Measurements from ENCODE around the gene TNS4.

Gene TNS4

DNA sequence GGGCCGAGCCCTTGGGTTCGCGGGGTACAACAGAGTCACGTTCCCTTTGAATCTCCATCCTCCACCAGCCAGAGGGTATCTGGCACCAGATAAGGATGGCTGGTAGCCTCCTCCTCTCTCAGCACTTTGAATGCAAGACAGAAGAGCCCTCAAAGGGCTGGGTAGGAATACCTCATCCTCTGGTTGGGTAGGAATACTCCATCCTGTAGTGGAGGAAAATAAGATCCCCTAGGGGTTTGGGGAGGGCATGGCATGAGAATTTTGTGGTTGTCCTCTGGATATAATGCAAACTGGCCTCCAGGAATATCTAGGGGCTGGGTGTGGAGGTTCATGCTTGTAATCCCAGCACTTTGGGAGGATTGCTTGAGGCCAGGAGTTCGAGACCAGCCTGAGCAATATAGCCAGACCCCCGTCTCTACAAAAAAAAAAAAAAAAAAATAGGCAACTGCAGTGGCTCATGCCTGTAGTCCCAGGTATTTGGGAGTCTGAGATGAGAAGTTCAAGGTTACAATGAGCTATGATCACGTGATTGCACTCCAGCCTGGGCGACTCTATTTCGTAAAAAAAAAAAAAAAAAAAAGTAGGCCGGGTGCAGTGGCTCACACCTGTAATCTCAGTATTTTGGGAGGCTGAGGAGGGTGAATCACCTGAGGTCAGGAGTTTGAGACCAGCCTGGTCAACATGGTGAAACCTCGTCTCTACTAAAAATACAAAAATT, 55.5 kb downstream of the TNS4 start:
- in situ Hi-C loops (cut with MboI; ENCODE audit: low sequenced_read_pairs), result no loop called here

DNA sequence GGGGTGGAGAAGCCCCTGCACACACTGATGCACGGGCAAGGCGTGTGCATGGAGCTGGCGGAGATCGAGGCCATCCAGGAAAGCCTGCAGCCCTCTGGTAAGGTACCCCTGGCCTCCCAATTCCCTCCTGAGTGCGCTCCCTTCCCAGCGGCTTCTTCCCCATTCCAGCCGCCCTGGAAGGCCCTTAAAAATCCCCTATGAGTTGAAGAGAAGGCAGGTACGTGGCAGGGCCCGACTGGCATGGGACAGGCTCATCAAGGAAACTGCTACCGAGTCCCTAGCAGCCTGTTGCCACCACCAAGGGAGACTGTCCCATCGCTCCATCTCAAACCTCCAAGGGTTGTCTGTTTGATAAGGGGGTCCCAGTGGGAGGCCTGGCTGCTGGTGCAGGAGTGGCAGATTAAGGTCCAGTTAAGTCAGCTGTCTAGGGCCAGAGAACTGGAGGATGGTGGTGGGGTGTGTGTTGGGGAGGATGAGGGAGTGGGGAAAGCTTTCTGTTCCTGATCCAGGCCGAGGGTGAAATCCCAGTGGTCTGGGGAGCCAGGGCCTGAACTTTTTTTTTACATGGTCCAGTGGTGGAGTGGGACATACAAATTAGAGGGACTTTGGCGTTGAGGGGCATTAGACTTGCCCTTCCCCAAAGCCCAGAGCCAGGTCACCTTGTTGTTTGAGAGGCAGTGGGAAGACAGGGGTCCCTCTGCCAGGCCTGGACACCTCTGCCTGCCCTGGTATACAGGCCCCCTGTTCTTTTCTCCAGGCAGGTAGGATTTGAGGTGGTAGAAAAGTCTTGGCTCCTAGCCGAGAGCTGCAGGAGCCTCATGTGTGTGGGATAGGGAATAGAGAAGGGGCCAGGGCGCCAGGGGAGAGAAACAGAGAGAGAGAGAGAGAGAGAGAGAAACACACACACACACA, 57.2 kb downstream of the TNS4 start:
- in situ Hi-C loops (cut with MboI; ENCODE audit: low sequenced_read_pairs), result no loop called here

DNA sequence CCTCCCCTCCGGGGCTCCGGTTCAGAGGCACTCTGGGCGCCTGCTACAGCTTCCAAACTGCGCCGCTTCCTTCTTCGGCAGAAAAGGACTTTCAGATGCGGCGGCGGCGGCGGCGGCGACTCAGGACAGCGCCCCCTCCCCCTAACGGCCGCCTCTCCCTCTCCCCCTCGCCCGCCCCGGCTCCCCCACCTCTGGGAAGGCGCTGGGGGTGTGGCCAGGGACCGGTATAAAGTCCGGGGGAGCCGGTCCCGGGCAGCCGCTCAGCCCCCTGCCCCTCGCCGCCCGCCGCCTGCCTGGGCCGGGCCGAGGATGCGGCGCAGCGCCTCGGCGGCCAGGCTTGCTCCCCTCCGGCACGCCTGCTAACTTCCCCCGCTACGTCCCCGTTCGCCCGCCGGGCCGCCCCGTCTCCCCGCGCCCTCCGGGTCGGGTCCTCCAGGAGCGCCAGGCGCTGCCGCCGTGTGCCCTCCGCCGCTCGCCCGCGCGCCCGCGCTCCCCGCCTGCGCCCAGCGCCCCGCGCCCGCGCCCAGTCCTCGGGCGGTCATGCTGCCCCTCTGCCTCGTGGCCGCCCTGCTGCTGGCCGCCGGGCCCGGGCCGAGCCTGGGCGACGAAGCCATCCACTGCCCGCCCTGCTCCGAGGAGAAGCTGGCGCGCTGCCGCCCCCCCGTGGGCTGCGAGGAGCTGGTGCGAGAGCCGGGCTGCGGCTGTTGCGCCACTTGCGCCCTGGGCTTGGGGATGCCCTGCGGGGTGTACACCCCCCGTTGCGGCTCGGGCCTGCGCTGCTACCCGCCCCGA, 58.0 kb downstream of the TNS4 start, which contains the start of gene IGFBP4:
Gene IGFBP4, plus strand, starts transcription at position 255 of the 792 bp plus-strand sequence. Its CDS starts 286 bp downstream, at position 541.
- in situ Hi-C loops (cut with MboI; ENCODE audit: low sequenced_read_pairs), result no loop called here

DNA sequence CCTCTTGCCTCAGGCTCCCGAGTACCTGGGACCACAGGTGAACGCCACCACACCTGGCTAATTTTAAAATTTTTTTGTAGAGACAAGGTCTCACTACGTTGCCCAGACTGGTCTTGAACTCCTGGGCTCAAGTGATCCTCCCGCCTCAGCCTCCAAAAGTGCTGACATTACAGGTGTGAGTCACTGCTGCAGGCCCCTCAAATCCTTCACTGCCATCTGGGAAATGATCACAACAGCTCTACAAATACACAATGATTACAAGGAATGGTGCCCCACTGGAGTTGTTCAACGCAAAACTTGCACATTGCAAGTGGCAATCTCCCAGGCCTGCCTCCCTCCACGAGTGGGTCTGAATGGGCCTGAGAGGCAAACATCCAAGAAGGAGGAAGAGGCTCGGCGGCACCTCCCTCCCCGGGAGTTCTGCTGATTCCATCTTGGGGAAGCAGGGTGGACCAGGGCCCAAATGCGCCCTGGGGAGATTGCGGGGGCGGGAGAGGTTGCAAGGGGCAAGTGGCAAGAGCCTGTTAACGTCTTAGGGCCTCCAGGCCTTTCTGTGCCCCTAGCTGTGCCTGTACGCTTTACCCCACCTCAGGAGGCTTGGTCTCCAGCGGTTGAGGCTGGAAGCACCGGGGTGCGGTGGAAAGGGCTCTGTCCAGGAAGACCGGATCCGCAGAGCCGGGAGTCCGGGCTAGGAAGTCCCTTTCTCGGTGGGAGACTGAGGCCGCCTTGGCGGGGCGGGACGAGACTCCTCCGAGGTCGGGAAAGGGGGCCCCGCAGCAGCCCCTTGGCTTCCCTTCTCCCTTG, 58.8 kb downstream of the TNS4 start:
- in situ Hi-C loops (cut with MboI; ENCODE audit: low sequenced_read_pairs), result no loop called here

DNA sequence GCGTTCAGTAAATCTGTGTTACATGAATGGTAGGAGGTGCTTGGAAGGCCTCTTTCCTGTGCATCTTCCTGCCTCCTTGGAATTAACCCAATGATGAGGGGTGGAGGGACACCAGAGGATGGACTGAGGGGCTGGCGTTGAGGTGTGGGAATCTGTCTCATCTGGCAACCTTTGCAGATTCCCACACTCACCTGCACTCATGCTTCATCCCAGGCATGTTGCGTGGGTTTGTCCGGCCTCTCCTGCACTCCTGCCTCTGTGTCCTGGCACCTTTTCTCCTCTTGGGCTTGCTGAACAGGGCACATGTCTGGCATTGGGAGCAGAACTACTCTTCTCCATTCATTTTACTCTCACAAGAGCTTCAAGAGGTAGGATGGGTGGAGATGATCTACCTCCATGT, 61.3 kb downstream of the TNS4 start:
- in situ Hi-C loops (cut with MboI; ENCODE audit: low sequenced_read_pairs), result no loop called here

DNA sequence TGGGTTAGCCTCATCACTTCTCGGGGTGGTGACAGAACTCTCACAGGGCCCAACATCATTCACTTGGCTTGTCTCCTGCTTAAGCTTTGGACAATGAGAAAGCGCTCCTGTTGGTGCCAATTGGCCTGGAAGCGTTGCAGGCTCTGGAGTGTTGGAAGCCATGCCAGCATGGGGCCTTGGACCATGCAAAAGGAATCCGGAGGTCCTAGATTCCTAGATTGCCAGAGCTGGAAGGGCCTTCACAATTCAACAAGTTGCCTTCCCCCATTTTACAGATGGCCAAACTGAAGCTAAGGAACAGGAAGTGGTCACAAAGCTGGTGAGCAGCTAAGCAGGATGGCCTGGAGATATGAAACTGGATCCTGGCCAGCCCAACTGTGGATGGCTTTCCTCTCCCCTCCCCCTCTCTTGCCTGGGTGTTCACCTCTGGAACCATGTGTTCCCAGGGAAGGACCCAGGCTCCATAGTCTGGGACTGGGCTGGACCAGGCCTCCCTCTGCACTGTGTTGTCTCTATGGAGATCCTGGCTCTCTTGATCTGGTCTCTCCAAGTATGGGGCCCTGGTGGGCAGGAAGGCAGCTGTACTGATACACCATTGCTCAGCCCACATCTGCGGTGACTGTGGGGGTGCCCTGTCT, 64.2 kb downstream of the TNS4 start:
- in situ Hi-C loops (cut with MboI; ENCODE audit: low sequenced_read_pairs), result no loop called here

DNA sequence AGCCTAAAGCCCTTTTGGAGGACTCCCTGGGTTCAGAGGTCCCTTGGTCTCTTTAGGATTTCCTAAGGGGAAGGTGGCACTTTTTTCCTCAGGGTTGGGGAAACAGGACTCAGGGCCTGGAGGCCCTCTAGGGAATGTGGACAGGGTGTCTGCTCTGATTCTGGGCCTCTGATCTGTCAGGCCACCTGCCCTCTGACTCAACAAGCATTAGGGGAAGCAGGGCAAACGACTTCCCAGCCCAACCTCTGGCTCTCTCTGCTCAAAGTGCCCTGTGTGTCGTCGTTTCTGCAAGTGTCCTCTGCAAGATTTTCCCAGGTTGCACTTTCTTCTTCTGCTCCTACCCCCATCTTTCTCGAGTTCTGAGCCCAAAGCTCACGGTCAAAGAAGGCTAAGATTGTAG, 64.8 kb downstream of the TNS4 start:
- in situ Hi-C loops (cut with MboI; ENCODE audit: low sequenced_read_pairs), result no loop called here

DNA sequence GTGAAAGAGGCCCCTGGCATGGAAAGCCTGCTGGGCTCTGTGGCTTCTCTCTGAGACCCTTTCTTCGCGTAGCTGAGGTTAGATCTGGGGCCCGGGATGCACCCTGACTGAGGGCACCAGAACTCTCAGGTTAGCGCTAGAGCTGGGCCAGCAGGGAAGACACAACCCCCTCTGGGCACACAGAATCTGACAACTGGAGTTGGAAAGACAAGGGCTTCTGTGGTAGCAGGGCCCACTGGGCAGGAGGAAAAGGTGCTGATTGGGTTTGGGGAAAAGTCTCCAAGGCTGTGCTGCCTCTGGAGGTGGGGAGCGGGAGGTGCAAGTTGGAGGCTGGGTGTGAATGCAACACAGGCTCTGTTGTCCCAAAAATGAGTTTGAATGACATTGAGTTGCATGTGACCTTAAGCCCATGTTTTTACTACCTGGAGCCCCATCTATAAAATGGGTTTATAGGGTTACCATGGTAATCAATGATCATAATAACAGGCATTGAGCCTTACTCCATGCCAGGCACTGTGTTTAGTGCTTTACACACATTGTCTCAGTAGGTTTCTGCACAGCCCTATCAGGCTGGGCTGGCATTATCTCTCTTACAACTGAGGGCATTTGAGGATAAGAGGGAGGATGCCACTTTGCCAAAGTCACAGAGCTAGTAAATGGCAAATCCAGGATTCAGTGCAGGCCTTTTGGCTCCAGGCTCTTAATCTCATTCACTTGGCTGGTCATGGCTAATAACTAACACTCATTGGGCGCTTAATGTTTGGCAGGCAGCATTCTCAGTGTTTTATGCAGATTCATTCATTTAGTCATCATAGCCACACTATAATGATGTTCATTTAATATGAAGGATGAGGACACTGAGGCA, 67.6 kb downstream of the TNS4 start:
- in situ Hi-C loops (cut with MboI; ENCODE audit: low sequenced_read_pairs), result no loop called here

DNA sequence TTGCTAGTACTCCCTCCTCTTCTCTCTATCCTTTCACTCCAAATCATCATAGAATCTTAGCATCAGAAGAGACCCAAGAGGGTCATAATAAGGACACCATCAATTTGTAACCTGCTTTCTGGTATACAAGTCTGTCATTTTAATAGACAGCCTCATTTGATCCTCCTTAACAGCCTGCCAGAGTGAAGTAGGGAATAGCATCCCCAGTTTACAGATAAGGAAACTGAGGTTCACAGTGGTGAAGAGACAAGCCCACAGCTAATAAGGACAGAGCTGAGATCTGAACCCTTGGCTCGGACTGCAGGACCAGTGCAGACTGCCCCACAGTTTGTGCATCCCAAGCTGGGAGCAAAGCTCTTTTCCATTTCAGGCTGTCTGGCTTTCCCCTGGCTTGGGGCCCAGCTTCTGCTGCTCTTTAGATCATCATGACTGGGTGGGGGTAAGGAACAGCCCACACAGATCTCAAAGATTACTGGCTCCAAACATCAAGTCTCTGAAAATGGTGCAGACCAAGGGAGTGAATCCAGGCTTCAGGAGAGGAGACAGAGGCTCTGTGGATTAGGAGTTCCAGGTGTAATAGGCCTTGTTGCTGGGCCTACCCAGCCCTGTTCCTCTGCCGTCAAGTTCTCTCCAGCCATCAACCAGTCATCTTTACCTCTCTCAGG, 68.4 kb downstream of the TNS4 start:
- in situ Hi-C loops (cut with MboI; ENCODE audit: low sequenced_read_pairs), result no loop called here

DNA sequence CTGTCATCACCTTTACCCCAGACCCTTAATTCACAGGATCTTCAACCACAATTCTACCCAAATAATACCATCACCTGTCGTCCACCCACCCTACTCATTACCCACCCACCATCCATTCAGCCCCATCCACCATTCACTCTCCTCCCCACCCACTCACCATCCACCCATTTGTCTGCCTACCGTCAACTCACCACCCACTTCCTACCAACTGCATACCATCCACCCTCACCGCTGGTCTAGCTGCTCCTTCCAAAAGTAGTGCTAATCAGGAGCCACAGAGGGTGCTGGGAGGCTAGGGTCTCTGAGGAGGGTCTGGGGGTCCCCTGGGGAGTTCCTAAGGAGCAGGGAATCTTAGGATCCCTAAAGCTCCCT, 70.2 kb downstream of the TNS4 start:
- in situ Hi-C loops (cut with MboI; ENCODE audit: low sequenced_read_pairs), result no loop called here

DNA sequence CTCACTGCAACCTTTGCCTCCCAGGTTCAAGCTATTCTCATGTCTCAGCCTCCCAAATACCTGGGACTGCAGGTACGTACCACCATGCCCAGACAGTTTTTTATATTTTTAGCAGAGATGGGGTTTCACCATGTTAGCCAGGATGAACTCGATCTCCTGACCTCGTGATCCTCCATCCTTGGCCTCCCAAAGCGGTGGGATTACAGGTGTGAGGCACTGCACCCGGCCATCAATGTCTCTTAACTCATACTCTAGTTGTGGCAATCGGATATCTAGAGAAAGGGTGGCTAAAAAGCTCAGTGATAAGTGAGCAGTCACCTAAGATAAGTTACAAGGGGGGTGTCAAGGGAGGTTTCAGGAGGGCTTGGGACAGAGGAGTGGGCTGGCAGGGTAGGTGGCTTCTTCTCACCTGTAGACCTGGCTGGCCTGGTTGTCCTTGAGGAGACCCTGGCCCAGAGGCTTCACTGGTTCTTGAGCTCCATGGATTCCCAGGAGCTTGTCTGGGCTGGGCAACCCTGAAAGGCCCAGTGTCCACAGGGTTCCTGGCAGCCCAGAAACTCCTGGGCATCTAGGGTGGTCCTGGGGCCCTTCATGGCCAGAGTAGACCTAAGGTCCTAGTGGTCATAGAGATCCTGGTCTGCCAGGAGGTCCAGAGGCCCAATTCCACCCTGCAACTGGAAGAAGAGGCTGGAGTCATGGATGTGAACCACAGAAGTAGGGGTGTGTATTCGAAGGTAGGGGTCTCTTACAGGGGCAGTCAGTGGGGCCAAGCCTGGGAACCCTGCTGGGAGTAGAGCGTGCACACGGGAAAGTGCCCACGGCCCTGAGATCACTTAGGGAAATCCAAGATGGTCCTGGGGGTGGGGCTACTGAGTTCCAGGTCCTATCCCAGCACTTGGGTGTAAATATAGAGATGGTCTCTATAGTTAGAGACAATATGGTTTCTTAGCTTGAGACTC, 70.9 kb downstream of the TNS4 start:
- in situ Hi-C loops (cut with MboI; ENCODE audit: low sequenced_read_pairs), result no loop called here

DNA sequence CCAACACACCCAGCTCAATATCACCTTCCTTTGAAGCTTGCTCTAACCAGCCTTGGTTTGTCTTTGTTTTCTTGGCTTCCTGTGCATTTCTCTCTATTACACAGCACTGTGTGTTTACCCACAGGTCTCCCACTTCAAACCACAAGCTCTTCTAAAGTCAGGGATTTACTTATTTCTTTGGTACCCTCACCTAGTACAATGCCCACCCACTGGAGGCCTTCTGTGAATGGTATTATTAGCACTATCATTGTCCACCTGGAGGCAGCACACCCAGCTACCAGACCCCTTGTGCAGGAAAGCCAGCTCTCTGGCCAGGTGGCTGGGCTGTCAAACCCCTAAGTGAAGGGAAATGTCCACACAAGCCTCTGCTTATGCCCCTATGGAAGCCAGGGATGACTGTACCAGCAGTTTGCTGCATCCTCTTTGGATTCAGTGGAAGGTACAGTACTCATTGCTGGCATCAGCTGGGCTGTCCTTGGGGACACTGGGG, 74.4 kb downstream of the TNS4 start:
- in situ Hi-C loops (cut with MboI; ENCODE audit: low sequenced_read_pairs), result no loop called here
